Left lung (tissue), 10 donors: ENCODE results near the gene CLUH. TPM values are rescaled to one million over a fixed set of nuclear protein-coding genes. Genes with fewer than 3 reads are reported as not detected.

Source experiments
- ATAC-seq: fragments of 200-7000 bp; cut with Tn5 transposase; one replicate; pipeline ENCODE4 v1.9.1; 2020; ENCODE audit warnings: moderate library complexity
- DNase-seq, 4 donors: peaks; one replicate each; pipeline ENCODE4 v3.0.0-alpha.2; 2013 to 2020
- H3K27ac ChIP-seq, 2 donors: fragments of 200-600 bp; sonication (generic) in 1 of 2; one replicate each; pipeline versions ENCODE4 v1.5.0 to v1.8.0; 2020 to 2021
- H3K27me3 ChIP-seq, 2 donors: fragments of 200-600 bp; sonication (generic) in 1 of 2; one replicate each; pipeline versions ENCODE4 v1.5.0 to v1.8.0; 2020 to 2021
- H3K36me3 ChIP-seq, 2 donors: fragments of 200-600 bp; sonication (generic) in 1 of 2; one replicate each; pipeline versions ENCODE4 v1.5.0 to v1.8.0; 2020 to 2021
- H3K4me1 ChIP-seq, 2 donors: fragments of 200-600 bp; one replicate each; pipeline ENCODE4 v1.8.0; 2021
- H3K4me3 ChIP-seq, 2 donors: fragments of 200-600 bp; sonication (generic) in 1 of 2; one replicate each; pipeline versions ENCODE4 v1.5.0 to v1.8.0; 2020 to 2021; ENCODE audit warnings: mild to moderate bottlenecking in 1 of 2
- H3K9me3 ChIP-seq, 2 donors: fragments of 200-600 bp; sonication (generic) in 1 of 2; one replicate each; pipeline versions ENCODE4 v1.5.0 to v1.8.0; 2020 to 2021
- CTCF ChIP-seq, 2 donors: fragments of 200-600 bp; sonication (generic) in 1 of 2; IDR thresholded peaks; one replicate each; pipeline versions ENCODE4 v1.5.0 to v1.8.0; 2021; ENCODE audit warnings: antibody characterized with exemption in 2 of 2
- intact Hi-C, 2 donors: fragments of 100-400 bp; cut with DNase I; formaldehyde crosslinking; loops; one replicate each; pipeline versions ENCODE4 v1.11.2 to v1.14.2; 2022
- polyA plus RNA-seq, 6 donors: library from polyadenylated mRNA; unstranded; fragments of 120-200 nt; gene quantifications; one replicate each; pipeline ENCODE4 v1.2.1, GENCODE V29; 2013; ENCODE audit not compliant: insufficient read length in 6 of 6
- total RNA-seq, 2 donors: library from RNA; stranded (reverse); fragmentation: NEBNext Ultra II Directional; extraction: Animal tissue kit (Norgen Biotek cat#: 25700); gene quantifications; one replicate each; pipeline ENCODE4 v1.2.1, GENCODE V29; 2021
- donor health status: DM: no; HTN: yes; CAD: no.
- donor health status: DM: no; HTN: no; CAD: no.

Gene CLUH
- total and polyA plus RNA-seq, 8 donors: 20.9 to 71.8 (median 27.6) TPM

GRCh38 chr17:2704890-2705248 is 6.7 kb downstream of the CLUH start:
- Histone ChIP-seq H3K4me1 (peaks cover 20 to 28% of the 10 kb centered on the region in 2 donors), H3K9me3 (no peaks in the 10 kb centered on the region), H3K4me3 (no peak overlapping the region), H3K27me3 (no peaks in the 10 kb centered on the region), H3K27ac (no peak overlapping the region), H3K36me3 (peaks cover 0 to 49% of the 10 kb centered on the region in 2 donors)
- DNase-seq (peak in 1 of 4 donors; percentile 10), ATAC-seq (no peak)
- intact Hi-C loops: no loop called here
- no peak for TF ChIP-seq CTCF (IDR thresholded peaks at IDR 0.05)

- Histone ChIP-seq H3K27me3 (no peaks in the 10 kb centered on the region), H3K36me3 (peaks cover 0 to 55% of the 10 kb centered on the region in 2 donors), H3K4me1 (peaks cover 14 to 22% of the 10 kb centered on the region in 2 donors), H3K9me3 (no peaks in the 10 kb centered on the region), H3K27ac (no peak overlapping the region), H3K4me3 (no peak overlapping the region)
- DNase-seq: peak in 2 of 4 donors; percentile 28 to 78
- no peak for ATAC-seq
- intact Hi-C loops: no loop called here
- no peak for TF ChIP-seq CTCF (IDR thresholded peaks at IDR 0.05)
These were observed 7.3 kb downstream of the CLUH start for GRCh38 chr17:2704031-2704889.

- Histone ChIP-seq H3K4me3 (no peak overlapping the region), H3K9me3 (no peaks in the 10 kb centered on the region), H3K27me3 (no peaks in the 10 kb centered on the region), H3K4me1 (peaks cover 9 to 15% of the 10 kb centered on the region in 2 donors), H3K36me3 (peaks cover 0 to 61% of the 10 kb centered on the region in 2 donors), H3K27ac (no peak overlapping the region)
- intact Hi-C loops: no loop called here
- peak in 2 of 4 donors; percentile 17 to 51 for DNase-seq
- ATAC-seq: no peak
- no peak for TF ChIP-seq CTCF (IDR thresholded peaks at IDR 0.05)
These were observed 8.0 kb downstream of the CLUH start for GRCh38 chr17:2703606-2704005.

GRCh38 chr17:2703181-2703580 is 8.4 kb downstream of the CLUH start:
- no peaks in the 10 kb centered on the region for H3K9me3 ChIP-seq
- intact Hi-C loops: no loop called here
- no peaks in the 10 kb centered on the region for H3K27me3 ChIP-seq
- H3K27ac ChIP-seq: no peak overlapping the region
- peaks cover 0 to 65% of the 10 kb centered on the region in 2 donors for H3K36me3 ChIP-seq
- ATAC-seq (no peak), DNase-seq (peak in 2 of 4 donors; percentile 26 to 60)
- peaks cover 5 to 11% of the 10 kb centered on the region in 2 donors for H3K4me1 ChIP-seq
- no peak overlapping the region for H3K4me3 ChIP-seq
- TF ChIP-seq CTCF (IDR thresholded peaks at IDR 0.05): no peak

GRCh38 chr17:2701996-2702741 is 9.4 kb downstream of the CLUH start:
- H3K36me3 ChIP-seq: peaks cover 0 to 76% of the 10 kb centered on the region in 2 donors
- intact Hi-C loops: no loop called here
- no peaks in the 10 kb centered on the region for H3K9me3 ChIP-seq
- no peak for ATAC-seq
- peaks cover 0 to under 1% of the 10 kb centered on the region in 2 donors for H3K4me1 ChIP-seq
- H3K27ac ChIP-seq: no peak overlapping the region
- H3K27me3 ChIP-seq: no peaks in the 10 kb centered on the region
- no peak overlapping the region for H3K4me3 ChIP-seq
- DNase-seq: peak in 2 of 4 donors; percentile 28 to 61
- no peak for TF ChIP-seq CTCF (IDR thresholded peaks at IDR 0.05)
